Esophagus muscularis mucosa (tissue), 4 donors: ENCODE measurements around the gene GRB14.

Experiments
- EP300 ChIP-seq: sonication (generic); formaldehyde crosslinking; IDR thresholded peaks from one replicate; pipeline ENCODE4 v1.6.1; 2017; ENCODE audit warnings: antibody characterized with exemption
- POLR2A ChIP-seq: fragments of 450-650 bp; IDR thresholded peaks from one replicate; pipeline ENCODE4 v1.6.1; 2017; ENCODE audit warnings: antibody characterized with exemption, moderate library complexity, mild to moderate bottlenecking, low read depth
- POLR2AphosphoS5 ChIP-seq, 2 donors: sonication (generic); formaldehyde crosslinking; IDR thresholded peaks; one replicate each; pipeline ENCODE4 v1.6.1; 2017; ENCODE audit warnings: antibody characterized with exemption in 2 of 2
- TF ChIP-seq, protein P1 (sequence below), 3 experiments: fragments of 200-600 bp in 2 of 3; fragments of 450-650 bp in 1 of 3; sonication (generic) in 2 of 3; IDR thresholded peaks; one replicate each; pipeline ENCODE4 v1.5.1; 2017 to 2019; ENCODE audit warnings: antibody characterized with exemption in 3 of 3, mild to moderate bottlenecking in 2 of 3, moderate library complexity in 1 of 3

DNA sequence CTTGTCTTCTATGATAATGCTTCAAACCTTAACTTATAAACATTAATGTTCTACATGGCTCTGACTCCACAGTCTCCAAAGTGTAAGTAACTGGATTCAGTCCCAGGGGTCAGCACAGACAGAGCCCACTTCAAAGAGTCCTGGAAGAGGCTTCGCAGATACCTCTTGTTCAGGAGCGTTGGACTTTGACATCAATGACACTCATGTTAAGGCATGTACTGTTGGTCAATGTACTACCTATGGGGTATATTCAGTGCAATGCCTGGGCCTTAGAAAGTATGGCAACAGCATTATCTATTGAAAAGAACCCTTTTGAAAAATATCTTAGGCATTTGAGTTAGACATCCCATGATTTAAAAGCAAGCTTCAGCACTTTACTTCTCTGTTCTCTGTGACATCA, 143.1 kb downstream of the GRB14 start:
- TF ChIP-seq, protein P1, sequence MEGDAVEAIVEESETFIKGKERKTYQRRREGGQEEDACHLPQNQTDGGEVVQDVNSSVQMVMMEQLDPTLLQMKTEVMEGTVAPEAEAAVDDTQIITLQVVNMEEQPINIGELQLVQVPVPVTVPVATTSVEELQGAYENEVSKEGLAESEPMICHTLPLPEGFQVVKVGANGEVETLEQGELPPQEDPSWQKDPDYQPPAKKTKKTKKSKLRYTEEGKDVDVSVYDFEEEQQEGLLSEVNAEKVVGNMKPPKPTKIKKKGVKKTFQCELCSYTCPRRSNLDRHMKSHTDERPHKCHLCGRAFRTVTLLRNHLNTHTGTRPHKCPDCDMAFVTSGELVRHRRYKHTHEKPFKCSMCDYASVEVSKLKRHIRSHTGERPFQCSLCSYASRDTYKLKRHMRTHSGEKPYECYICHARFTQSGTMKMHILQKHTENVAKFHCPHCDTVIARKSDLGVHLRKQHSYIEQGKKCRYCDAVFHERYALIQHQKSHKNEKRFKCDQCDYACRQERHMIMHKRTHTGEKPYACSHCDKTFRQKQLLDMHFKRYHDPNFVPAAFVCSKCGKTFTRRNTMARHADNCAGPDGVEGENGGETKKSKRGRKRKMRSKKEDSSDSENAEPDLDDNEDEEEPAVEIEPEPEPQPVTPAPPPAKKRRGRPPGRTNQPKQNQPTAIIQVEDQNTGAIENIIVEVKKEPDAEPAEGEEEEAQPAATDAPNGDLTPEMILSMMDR (IDR thresholded peaks at IDR 0.05) = no peak
- TF ChIP-seq POLR2A (no peak), EP300 (no peak), POLR2AphosphoS5 (IDR thresholded peaks at IDR 0.05) (no peak)
